K562 (cell line): ENCODE data around the gene OR56A5. TPM values are rescaled to one million over a fixed set of nuclear protein-coding genes. Genes with fewer than 3 reads are reported as not detected.

Source experiments
- ZMIZ1 ChIP-seq, 2 experiments: fragments of 150-350 bp in 1 of 2; IDR thresholded peaks; 2 replicates each; pipeline ENCODE4 v1.6.1; 2012 to 2016; ENCODE audit warnings: low read depth in 2 of 2, low read length in 2 of 2, mild to moderate bottlenecking in 1 of 2, moderate library complexity in 1 of 2
- polyA plus RNA-seq, 8 experiments: library from polyadenylated mRNA; depleted of rRNA in 4 of 8; stranded (reverse) in 5 of 8; unstranded in 3 of 8; fragments of >200 nt; fragmentation: Nextera tagmentation in 2 of 8; fragmentation: Illumina TruSeq in 1 of 8; extraction: Ambion mirVana in 2 of 8; extraction: Trizol in 1 of 8; gene quantifications; 2 replicates each; pipeline versions ENCODE4 v1.2.1 to v1.2.3, GENCODE V29; 2011 to 2014; ENCODE audit warnings: inconsistent platforms in 1 of 8, missing spikeins in 1 of 8
- small RNA-seq: library from RNA; depleted of rRNA; stranded (forward); fragments of <200 nt; gene quantifications from one replicate; pipeline ENCODE3, GENCODE V24; 2014
- total RNA-seq, 7 experiments: library from RNA; depleted of rRNA in 6 of 7; stranded (reverse); fragments of >200 nt in 6 of 7; fragmentation: Illumina TruSeq in 2 of 7; extraction: Trizol in 2 of 7; gene quantifications; 2 replicates each; pipeline versions ENCODE4 v1.2.1 to v1.2.3, GENCODE V29; 2011 to 2021; ENCODE audit warnings: low replicate concordance in 1 of 7

Gene OR56A5
- total and polyA plus RNA-seq, 9 of the 15 experiments (the other 6 are each of a cell fraction or from before 2014, with no cell fraction given), result not detected

- TF ChIP-seq ZMIZ1 (IDR thresholded peaks at IDR 0.05; ENCODE audit: low read depth in 2 of 2, low read length in 2 of 2), result no peak
Observed at GRCh38 chr11:5922749-5923426, 45.4 kb downstream of the OR56A5 start (continued).

Small RNA genes within 50 kb of the gene (small RNA-seq; reads per million reads assigned to genes)
- 0.33 reads per million for gene RNA5SP329

Other genes with a start within 250 kb of the OR56A5 start
Only the 7 nearest of the 17 such genes appear.
- not detected in 2 replicates for gene OR52E8, start 110.8 kb downstream of the OR56A5 start, total RNA-seq (2014; rRNA removed)
- not detected in 2 replicates for gene OR52E8, start 110.8 kb downstream of the OR56A5 start, total RNA-seq (2014; rRNA removed; fragmentation: Illumina TruSeq; extraction: Trizol)
- gene OR52E8, start 110.8 kb downstream of the OR56A5 start, total RNA-seq (2015; rRNA removed; fragmentation: Illumina TruSeq; extraction: Trizol), result not detected in 2 replicates
- not detected in 2 replicates for gene OR52E8, start 110.8 kb downstream of the OR56A5 start, total RNA-seq (2021)
- not detected in 2 replicates for gene OR52E8, start 110.8 kb downstream of the OR56A5 start, polyA plus RNA-seq (2011; rRNA removed)
- not detected in 2 replicates for gene OR52E8, start 110.8 kb downstream of the OR56A5 start, polyA plus RNA-seq (2014; fragmentation: Illumina TruSeq; extraction: Trizol)
- gene OR52E8, start 110.8 kb downstream of the OR56A5 start, polyA plus RNA-seq (2014; fragmentation: Nextera tagmentation; extraction: Ambion mirVana), result not detected
- gene OR52E8, start 110.8 kb downstream of the OR56A5 start, polyA plus RNA-seq (2014; rRNA removed), result not detected in 2 replicates
- not detected in 2 replicates for gene OR52E4, start 87.9 kb downstream of the OR56A5 start, total RNA-seq (2014; rRNA removed)
- not detected in 2 replicates for gene OR52E4, start 87.9 kb downstream of the OR56A5 start, total RNA-seq (2014; rRNA removed; fragmentation: Illumina TruSeq; extraction: Trizol)
- not detected in 2 replicates for gene OR52E4, start 87.9 kb downstream of the OR56A5 start, total RNA-seq (2015; rRNA removed; fragmentation: Illumina TruSeq; extraction: Trizol)
- gene OR52E4, start 87.9 kb downstream of the OR56A5 start, total RNA-seq (2021), result not detected in 2 replicates
- not detected in 2 replicates for gene OR52E4, start 87.9 kb downstream of the OR56A5 start, polyA plus RNA-seq (2011; rRNA removed)
- gene OR52E4, start 87.9 kb downstream of the OR56A5 start, polyA plus RNA-seq (2014; fragmentation: Illumina TruSeq; extraction: Trizol), result not detected in 2 replicates
- not detected for gene OR52E4, start 87.9 kb downstream of the OR56A5 start, polyA plus RNA-seq (2014; fragmentation: Nextera tagmentation; extraction: Ambion mirVana)
- gene OR52E4, start 87.9 kb downstream of the OR56A5 start, polyA plus RNA-seq (2014; rRNA removed), result not detected in 2 replicates
- not detected in 2 replicates for gene OR52E5, start 75.3 kb downstream of the OR56A5 start, total RNA-seq (2014; rRNA removed)
- gene OR52E5, start 75.3 kb downstream of the OR56A5 start, total RNA-seq (2014; rRNA removed; fragmentation: Illumina TruSeq; extraction: Trizol), result not detected in 2 replicates
- not detected in 2 replicates for gene OR52E5, start 75.3 kb downstream of the OR56A5 start, total RNA-seq (2015; rRNA removed; fragmentation: Illumina TruSeq; extraction: Trizol)
- not detected in 2 replicates for gene OR52E5, start 75.3 kb downstream of the OR56A5 start, total RNA-seq (2021)
- gene OR52E5, start 75.3 kb downstream of the OR56A5 start, polyA plus RNA-seq (2011; rRNA removed), result not detected in 2 replicates
- gene OR52E5, start 75.3 kb downstream of the OR56A5 start, polyA plus RNA-seq (2014; fragmentation: Illumina TruSeq; extraction: Trizol), result not detected in 2 replicates
- not detected for gene OR52E5, start 75.3 kb downstream of the OR56A5 start, polyA plus RNA-seq (2014; fragmentation: Nextera tagmentation; extraction: Ambion mirVana)
- not detected in 2 replicates for gene OR52E5, start 75.3 kb downstream of the OR56A5 start, polyA plus RNA-seq (2014; rRNA removed)
- gene OR56A3, start 26.2 kb downstream of the OR56A5 start, total RNA-seq (2014; rRNA removed), result not detected in 2 replicates
- gene OR56A3, start 26.2 kb downstream of the OR56A5 start, total RNA-seq (2014; rRNA removed; fragmentation: Illumina TruSeq; extraction: Trizol), result not detected in 2 replicates
- gene OR56A3, start 26.2 kb downstream of the OR56A5 start, total RNA-seq (2015; rRNA removed; fragmentation: Illumina TruSeq; extraction: Trizol), result not detected in 2 replicates
- gene OR56A3, start 26.2 kb downstream of the OR56A5 start, total RNA-seq (2021), result not detected in 2 replicates
- not detected in 2 replicates for gene OR56A3, start 26.2 kb downstream of the OR56A5 start, polyA plus RNA-seq (2011; rRNA removed)
- gene OR56A3, start 26.2 kb downstream of the OR56A5 start, polyA plus RNA-seq (2014; fragmentation: Illumina TruSeq; extraction: Trizol), result not detected in 2 replicates
- gene OR56A3, start 26.2 kb downstream of the OR56A5 start, polyA plus RNA-seq (2014; fragmentation: Nextera tagmentation; extraction: Ambion mirVana), result not detected
- not detected in 2 replicates for gene OR56A3, start 26.2 kb downstream of the OR56A5 start, polyA plus RNA-seq (2014; rRNA removed)
- not detected in 2 replicates for gene OR52L1, start 18.5 kb upstream of the OR56A5 start, total RNA-seq (2014; rRNA removed)
- not detected in 2 replicates for gene OR52L1, start 18.5 kb upstream of the OR56A5 start, total RNA-seq (2014; rRNA removed; fragmentation: Illumina TruSeq; extraction: Trizol)
- not detected in 2 replicates for gene OR52L1, start 18.5 kb upstream of the OR56A5 start, total RNA-seq (2015; rRNA removed; fragmentation: Illumina TruSeq; extraction: Trizol)
- gene OR52L1, start 18.5 kb upstream of the OR56A5 start, total RNA-seq (2021), result not detected in 2 replicates
- gene OR52L1, start 18.5 kb upstream of the OR56A5 start, polyA plus RNA-seq (2011; rRNA removed), result not detected in 2 replicates
- not detected in 2 replicates for gene OR52L1, start 18.5 kb upstream of the OR56A5 start, polyA plus RNA-seq (2014; fragmentation: Illumina TruSeq; extraction: Trizol)
- gene OR52L1, start 18.5 kb upstream of the OR56A5 start, polyA plus RNA-seq (2014; fragmentation: Nextera tagmentation; extraction: Ambion mirVana), result not detected
- not detected in 2 replicates for gene OR52L1, start 18.5 kb upstream of the OR56A5 start, polyA plus RNA-seq (2014; rRNA removed)
- not detected in 2 replicates for gene OR56A4, start 38.5 kb upstream of the OR56A5 start, total RNA-seq (2014; rRNA removed)
- gene OR56A4, start 38.5 kb upstream of the OR56A5 start, total RNA-seq (2014; rRNA removed; fragmentation: Illumina TruSeq; extraction: Trizol), result not detected in 2 replicates
- gene OR56A4, start 38.5 kb upstream of the OR56A5 start, total RNA-seq (2015; rRNA removed; fragmentation: Illumina TruSeq; extraction: Trizol), result not detected in 2 replicates
- gene OR56A4, start 38.5 kb upstream of the OR56A5 start, total RNA-seq (2021), result not detected in 2 replicates
- gene OR56A4, start 38.5 kb upstream of the OR56A5 start, polyA plus RNA-seq (2011; rRNA removed), result not detected in 2 replicates
- gene OR56A4, start 38.5 kb upstream of the OR56A5 start, polyA plus RNA-seq (2014; fragmentation: Illumina TruSeq; extraction: Trizol), result not detected in 2 replicates
- not detected for gene OR56A4, start 38.5 kb upstream of the OR56A5 start, polyA plus RNA-seq (2014; fragmentation: Nextera tagmentation; extraction: Ambion mirVana)
- not detected in 2 replicates for gene OR56A4, start 38.5 kb upstream of the OR56A5 start, polyA plus RNA-seq (2014; rRNA removed)
- gene OR56A1, start 62.3 kb upstream of the OR56A5 start, total RNA-seq (2014; rRNA removed), result not detected in 2 replicates
- gene OR56A1, start 62.3 kb upstream of the OR56A5 start, total RNA-seq (2014; rRNA removed; fragmentation: Illumina TruSeq; extraction: Trizol), result not detected in 2 replicates
- not detected in 2 replicates for gene OR56A1, start 62.3 kb upstream of the OR56A5 start, total RNA-seq (2015; rRNA removed; fragmentation: Illumina TruSeq; extraction: Trizol)
- not detected in 2 replicates for gene OR56A1, start 62.3 kb upstream of the OR56A5 start, total RNA-seq (2021)
- not detected in 2 replicates for gene OR56A1, start 62.3 kb upstream of the OR56A5 start, polyA plus RNA-seq (2011; rRNA removed)
- gene OR56A1, start 62.3 kb upstream of the OR56A5 start, polyA plus RNA-seq (2014; fragmentation: Illumina TruSeq; extraction: Trizol), result not detected in 2 replicates
- not detected for gene OR56A1, start 62.3 kb upstream of the OR56A5 start, polyA plus RNA-seq (2014; fragmentation: Nextera tagmentation; extraction: Ambion mirVana)
- gene OR56A1, start 62.3 kb upstream of the OR56A5 start, polyA plus RNA-seq (2014; rRNA removed), result not detected in 2 replicates